Lower lobe of right lung (tissue), 2 donors: ENCODE results near the gene COX4I1. TPM values are rescaled to one million over a fixed set of nuclear protein-coding genes. Genes with fewer than 3 reads are reported as not detected.

Experiments
- ATAC-seq, 2 donors: fragments of 200-7000 bp; cut with Tn5 transposase; one replicate each; pipeline ENCODE4 v1.9.1; 2020 to 2022; ENCODE audit warnings: mild to moderate bottlenecking in 2 of 2, moderate library complexity in 2 of 2
- DNase-seq: peaks from one replicate; pipeline ENCODE4 v3.0.0-alpha.2; 2020
- H3K27ac ChIP-seq: fragments of 200-600 bp; one replicate; pipeline ENCODE4 v1.8.0; 2022
- H3K27me3 ChIP-seq: fragments of 200-600 bp; one replicate; pipeline ENCODE4 v1.8.0; 2022; ENCODE audit warnings: low read depth
- H3K36me3 ChIP-seq: fragments of 200-600 bp; one replicate; pipeline ENCODE4 v1.8.0; 2022; ENCODE audit warnings: mild to moderate bottlenecking
- H3K4me1 ChIP-seq: fragments of 200-600 bp; one replicate; pipeline ENCODE4 v1.8.0; 2022
- H3K4me3 ChIP-seq: fragments of 200-600 bp; one replicate; pipeline ENCODE4 v1.8.0; 2022; ENCODE audit warnings: mild to moderate bottlenecking
- H3K9me3 ChIP-seq: fragments of 200-600 bp; one replicate; pipeline ENCODE4 v1.8.0; 2022
- intact Hi-C: fragments of 100-400 bp; cut with DNase I; formaldehyde crosslinking; loops from one replicate; pipeline ENCODE4 v1.11.0; 2022
- total RNA-seq: library from RNA; stranded (reverse); fragmentation: NEBNext Ultra II Directional; extraction: Animal tissue kit (Norgen Biotek cat#: 25700); gene quantifications from one replicate; pipeline ENCODE4 v1.2.1, GENCODE V29; 2021
- TF ChIP-seq, protein P1 (sequence below): fragments of 200-600 bp; IDR thresholded peaks from one replicate; pipeline ENCODE4 v1.8.0; 2022; ENCODE audit warnings: antibody characterized with exemption, mild to moderate bottlenecking
- donor health status: DM: no; HTN: yes; CAD: no; lungs with severe emphysema.

COX4I1 gene
- total RNA-seq, 1 donor from 2014 or later = 391 TPM

DNA sequence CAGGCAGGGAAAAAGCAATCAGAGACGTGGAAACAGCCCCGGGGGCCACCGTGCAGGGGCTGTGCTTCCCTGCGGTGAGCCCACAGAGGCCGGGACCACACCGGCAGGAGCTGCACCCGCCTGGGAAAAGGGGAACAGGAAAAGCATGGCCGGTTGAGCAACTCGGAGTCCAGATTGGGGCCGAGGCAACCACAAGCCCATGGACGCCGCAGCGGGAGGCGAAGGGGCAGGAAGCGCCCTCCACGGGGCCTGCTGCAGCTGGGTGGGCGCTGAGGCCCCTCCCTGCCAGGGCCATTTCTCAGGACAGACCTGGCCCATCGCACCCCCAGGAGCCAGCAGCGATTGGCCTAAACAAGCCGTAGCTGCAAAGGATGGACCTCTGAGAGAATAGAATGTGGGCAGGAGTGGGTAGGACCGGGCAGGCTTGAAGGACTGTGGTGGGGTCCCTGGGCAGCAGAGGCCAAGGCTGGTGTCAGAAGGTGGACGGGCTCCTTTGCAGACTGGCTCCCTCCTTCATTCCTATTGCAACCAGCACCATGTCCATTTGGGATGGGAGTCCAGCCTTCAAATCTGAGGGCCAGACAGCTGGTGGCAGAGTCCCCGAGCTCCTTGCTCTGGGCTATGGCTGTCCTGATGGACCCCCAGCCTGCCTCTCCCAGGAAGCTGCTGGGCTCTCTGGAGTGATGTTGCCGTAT is 30.4 kb downstream of the COX4I1 start:
- H3K36me3 ChIP-seq = no peaks in the 10 kb centered on the region
- TF ChIP-seq, protein P1, sequence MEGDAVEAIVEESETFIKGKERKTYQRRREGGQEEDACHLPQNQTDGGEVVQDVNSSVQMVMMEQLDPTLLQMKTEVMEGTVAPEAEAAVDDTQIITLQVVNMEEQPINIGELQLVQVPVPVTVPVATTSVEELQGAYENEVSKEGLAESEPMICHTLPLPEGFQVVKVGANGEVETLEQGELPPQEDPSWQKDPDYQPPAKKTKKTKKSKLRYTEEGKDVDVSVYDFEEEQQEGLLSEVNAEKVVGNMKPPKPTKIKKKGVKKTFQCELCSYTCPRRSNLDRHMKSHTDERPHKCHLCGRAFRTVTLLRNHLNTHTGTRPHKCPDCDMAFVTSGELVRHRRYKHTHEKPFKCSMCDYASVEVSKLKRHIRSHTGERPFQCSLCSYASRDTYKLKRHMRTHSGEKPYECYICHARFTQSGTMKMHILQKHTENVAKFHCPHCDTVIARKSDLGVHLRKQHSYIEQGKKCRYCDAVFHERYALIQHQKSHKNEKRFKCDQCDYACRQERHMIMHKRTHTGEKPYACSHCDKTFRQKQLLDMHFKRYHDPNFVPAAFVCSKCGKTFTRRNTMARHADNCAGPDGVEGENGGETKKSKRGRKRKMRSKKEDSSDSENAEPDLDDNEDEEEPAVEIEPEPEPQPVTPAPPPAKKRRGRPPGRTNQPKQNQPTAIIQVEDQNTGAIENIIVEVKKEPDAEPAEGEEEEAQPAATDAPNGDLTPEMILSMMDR = no peak
- no peaks in the 10 kb centered on the region for H3K9me3 ChIP-seq
- no peak overlapping the region for H3K27ac ChIP-seq
- peaks cover 5% of the 10 kb centered on the region for H3K4me1 ChIP-seq
- intact Hi-C loops = loop anchor here (10.0 kb wide), 2 partner anchors 155 to 185 kb away; no protein-coding TSS in a partner anchor
- peaks cover 25% of the 10 kb centered on the region for H3K27me3 ChIP-seq
- DNase-seq (peak; percentile 73), ATAC-seq (peak; percentile 52 to 67)
- H3K4me3 ChIP-seq = no peak overlapping the region

DNA sequence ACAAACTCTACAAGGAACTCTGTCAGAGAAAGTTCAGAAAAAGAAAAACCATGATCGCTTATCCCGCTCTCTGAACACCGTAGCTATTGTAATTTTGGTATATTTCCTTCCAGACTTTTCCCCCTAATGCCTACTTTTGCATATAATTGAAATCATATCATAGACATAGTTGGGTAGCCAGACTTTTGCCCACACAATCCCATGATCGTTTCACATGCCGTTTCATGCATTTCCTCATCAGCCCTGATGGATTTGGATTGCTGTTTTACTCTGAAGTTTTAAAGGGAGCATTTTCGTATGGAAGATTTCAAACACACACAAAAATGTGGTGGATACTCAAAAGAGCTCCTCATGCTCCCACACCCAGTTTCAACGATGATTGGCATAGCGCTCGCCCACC is 31.3 kb downstream of the COX4I1 start:
- H3K4me3 ChIP-seq = no peak overlapping the region
- TF ChIP-seq, protein P1 = no peak
- ATAC-seq = no peak
- H3K36me3 ChIP-seq = no peaks in the 10 kb centered on the region
- peaks cover 33% of the 10 kb centered on the region for H3K27me3 ChIP-seq
- intact Hi-C loops = no loop called here
- peaks cover 5% of the 10 kb centered on the region for H3K4me1 ChIP-seq
- no peak for DNase-seq
- no peak overlapping the region for H3K27ac ChIP-seq
- no peaks in the 10 kb centered on the region for H3K9me3 ChIP-seq

DNA sequence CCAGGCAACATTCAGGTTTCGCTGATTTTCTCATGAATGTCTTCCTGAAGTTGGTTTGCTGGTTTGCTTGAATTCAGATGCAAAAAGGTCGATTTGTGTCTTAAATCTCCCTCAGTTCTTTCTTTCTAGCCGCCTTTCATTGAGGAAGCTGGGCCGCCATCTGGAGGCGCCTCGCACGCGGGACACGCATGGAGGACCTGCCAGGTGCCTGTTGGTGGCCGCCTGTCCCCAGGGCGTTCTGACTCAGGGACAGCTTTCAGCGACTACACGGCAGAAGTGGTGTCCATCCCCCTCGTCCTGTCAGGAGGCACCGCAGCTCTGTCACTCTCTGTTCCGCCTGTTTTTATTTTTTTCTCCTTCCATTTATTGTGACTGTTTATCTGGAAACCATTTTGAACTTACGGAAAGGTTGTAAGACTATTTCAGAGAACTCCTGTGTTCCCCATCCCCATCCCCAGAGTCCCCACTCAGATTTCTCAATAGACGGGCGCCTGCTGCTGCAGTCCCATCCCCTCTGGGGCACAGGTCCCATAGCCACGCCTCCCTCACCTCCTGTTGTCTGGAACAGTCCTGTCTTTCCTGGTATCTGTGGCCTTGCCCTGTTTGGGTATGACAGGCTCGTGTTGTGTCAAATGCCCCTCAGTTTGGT is 33.2 kb downstream of the COX4I1 start:
- TF ChIP-seq, protein P1 = no peak
- H3K4me3 ChIP-seq = no peak overlapping the region
- peaks cover 11% of the 10 kb centered on the region for H3K4me1 ChIP-seq
- H3K27me3 ChIP-seq = peaks cover 49% of the 10 kb centered on the region
- ATAC-seq = no peak
- no peak for DNase-seq
- no peaks in the 10 kb centered on the region for H3K9me3 ChIP-seq
- H3K27ac ChIP-seq = no peak overlapping the region
- intact Hi-C loops = no loop called here
- no peaks in the 10 kb centered on the region for H3K36me3 ChIP-seq

DNA sequence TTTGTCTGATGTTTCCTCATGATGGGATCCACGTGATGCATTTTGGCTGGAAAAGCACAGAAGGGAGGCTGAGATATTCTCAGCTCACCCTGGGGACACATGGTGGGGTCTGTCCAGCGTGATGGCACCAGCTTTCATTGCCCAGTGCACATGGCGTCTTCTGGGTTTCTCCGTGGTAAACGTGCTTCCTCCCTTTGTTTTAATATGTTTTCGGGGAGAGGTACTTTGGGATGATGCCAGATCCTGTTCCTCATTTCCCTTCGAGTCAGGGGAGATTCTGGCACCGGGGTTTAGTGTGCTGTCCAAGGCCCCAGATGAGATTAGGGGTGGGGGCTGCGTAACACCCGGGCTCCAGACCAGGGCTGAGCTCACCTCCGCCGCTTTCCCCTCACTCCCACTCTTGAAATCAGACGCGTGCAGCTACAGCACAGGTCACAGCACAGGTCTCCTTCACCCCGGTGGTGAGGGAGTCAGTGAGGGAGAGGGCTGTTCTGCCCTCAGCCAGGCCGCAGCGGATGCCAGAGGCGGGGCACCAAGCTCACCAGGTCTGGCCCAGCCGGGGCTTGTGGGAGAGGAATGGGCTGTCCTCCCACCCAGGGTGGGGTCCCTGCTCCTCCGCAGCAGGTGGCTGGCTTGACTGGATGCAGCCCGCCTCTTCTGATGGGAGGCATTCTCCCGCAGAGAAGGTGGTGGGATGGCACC is 33.9 kb downstream of the COX4I1 start:
- Histone ChIP-seq H3K27ac (no peak overlapping the region), H3K36me3 (no peaks in the 10 kb centered on the region), H3K27me3 (peaks cover 51% of the 10 kb centered on the region), H3K4me3 (no peak overlapping the region), H3K4me1 (peaks cover 11% of the 10 kb centered on the region), H3K9me3 (no peaks in the 10 kb centered on the region)
- TF ChIP-seq, protein P1 = no peak
- DNase-seq (peak; percentile 35), ATAC-seq (no peak)
- intact Hi-C loops = no loop called here

DNA sequence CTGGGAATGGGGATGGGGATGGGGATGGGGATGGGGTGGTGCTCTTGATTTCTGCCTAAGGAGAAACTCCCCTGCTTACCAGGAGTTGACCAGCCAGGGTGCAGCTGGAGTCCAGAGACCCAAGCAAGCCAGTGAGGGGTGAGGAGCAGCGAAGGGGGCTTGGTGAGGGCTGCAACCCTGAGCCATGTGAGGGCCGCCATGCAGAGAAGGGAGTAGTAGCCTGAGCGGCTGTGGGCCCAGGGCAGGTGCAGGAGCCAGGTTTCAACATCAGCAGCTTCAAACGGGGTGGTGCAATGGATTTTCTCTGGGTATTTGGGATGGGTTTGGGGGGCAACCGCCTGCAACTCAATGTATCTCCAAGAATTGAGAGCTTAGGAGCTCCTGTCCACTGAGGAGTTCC is 35.2 kb downstream of the COX4I1 start:
- no peak overlapping the region for H3K27ac ChIP-seq
- ATAC-seq = no peak
- H3K27me3 ChIP-seq = peaks cover 49% of the 10 kb centered on the region
- H3K36me3 ChIP-seq = no peaks in the 10 kb centered on the region
- intact Hi-C loops = no loop called here
- no peaks in the 10 kb centered on the region for H3K9me3 ChIP-seq
- H3K4me1 ChIP-seq = peaks cover 11% of the 10 kb centered on the region
- H3K4me3 ChIP-seq = no peak overlapping the region
- peak; percentile 21 for DNase-seq
- TF ChIP-seq, protein P1 = no peak
